HG03139 (cell line): ENCODE results near the gene AKR1E2.

Source experiments
- ATAC-seq: cut with Tn5 transposase; IDR thresholded peaks from one replicate; pipeline ENCODE4 v1.9.1; 2021; ENCODE audit not compliant: unreplicated experiment

Gene AKR1E2

DNA sequence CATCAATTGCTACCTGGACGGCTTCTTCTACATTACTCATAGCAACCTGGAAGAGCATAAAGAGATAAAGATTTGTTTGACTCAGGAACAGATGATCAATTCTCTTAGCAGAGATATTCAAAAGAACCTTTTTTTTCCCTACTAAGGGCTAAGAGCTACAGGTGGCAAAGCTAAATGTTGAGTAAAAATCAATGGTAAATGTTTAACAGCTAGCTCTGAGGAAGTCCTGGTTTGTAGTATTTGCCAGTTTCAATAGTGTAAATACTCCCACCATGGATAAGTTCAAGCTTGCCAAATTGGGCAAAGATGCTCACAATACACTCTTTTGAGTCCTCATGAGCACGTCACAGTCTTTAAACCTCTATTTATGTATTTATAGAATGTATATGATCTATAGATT is 64.0 kb downstream of the AKR1E2 start:
- ATAC-seq, result no peak

- ATAC-seq, result no peak
Observed at GRCh38 chr10:4892681-4893080, 66.7 kb downstream of the AKR1E2 start.

- ATAC-seq, result no peak
Observed at GRCh38 chr10:4894335-4894734, 68.3 kb downstream of the AKR1E2 start.
